NCI-H2227 treated with DMSO at 0.1 percent for 48 hours (cell line): Measurements from ENCODE around the gene CSN1S1.

Experiments
- DNase-seq: peaks from one replicate; lab custom pipeline; 2025; lab: John Stamatoyannopoulos, UW

The CSN1S1 gene

DNA sequence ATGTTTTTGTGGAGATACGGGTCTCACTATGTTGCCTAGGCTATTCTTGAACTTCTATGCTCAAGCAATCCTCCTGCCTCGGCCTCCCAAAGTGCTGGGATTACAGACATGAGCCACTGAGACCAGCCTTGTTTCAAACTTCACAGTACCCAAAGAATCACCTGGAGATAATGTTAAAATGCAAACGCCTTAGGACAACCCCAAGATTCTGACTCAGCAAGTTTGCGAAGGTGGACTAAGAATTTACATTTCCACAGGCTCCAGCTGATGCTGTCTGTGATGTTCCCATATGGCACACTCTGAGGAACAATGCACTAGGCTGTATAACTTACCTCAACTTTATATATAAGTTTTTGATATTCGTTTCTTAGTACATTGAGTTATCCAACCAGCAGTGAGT, 63.9 kb downstream of the CSN1S1 start:
- no peak for DNase-seq

DNA sequence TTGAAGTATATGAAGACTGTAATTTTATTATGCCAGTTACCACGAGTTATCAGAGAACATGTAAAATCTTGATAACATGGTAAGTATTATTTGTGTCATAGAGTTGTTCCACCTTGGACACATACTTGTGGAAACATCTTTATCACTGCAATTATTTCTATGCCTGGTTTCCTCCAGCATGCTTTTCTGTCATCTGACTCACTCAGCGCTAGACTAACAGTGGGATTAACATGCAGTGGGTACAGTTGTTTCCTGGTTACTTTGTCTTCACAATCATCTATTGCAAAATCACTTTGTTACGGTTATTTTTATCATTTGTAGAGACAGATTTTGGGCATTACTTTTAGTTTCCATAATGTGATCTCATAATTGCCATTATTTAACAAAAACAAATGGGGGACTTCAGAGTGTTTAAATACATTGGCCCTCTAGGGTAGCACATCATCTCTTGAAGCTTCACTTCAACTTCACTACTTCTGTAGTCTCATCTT, 64.7 kb downstream of the CSN1S1 start, which contains the start of gene STATH:
STATH (plus strand) TSS at position 441 of the 491 bp plus-strand sequence. CDS start 2,472 bp downstream, outside the sequence.
- no peak for DNase-seq
